Hepatocyte (in vitro differentiated cells): Measurements from ENCODE around the gene PXDC1. TPM values are rescaled to one million over a fixed set of nuclear protein-coding genes. Genes with fewer than 3 reads are reported as not detected.

Experiments used
- DNase-seq: peaks from one replicate; pipeline ENCODE4 v3.0.0-alpha.2; 2016; ENCODE audit warnings: low spot score
- H2AFZ ChIP-seq: fragments of 200-600 bp; sonication (generic); 2 replicates; pipeline ENCODE4 v1.6.0; 2016; ENCODE audit warnings: antibody characterized with exemption, mild to moderate bottlenecking
- H3K27ac ChIP-seq: fragments of 200-600 bp; sonication (generic); 2 replicates; pipeline ENCODE4 v1.5.1; 2016; ENCODE audit warnings: mild to moderate bottlenecking
- H3K27me3 ChIP-seq: fragments of 200-600 bp; sonication (generic); 2 replicates; pipeline ENCODE4 v1.6.1; 2016
- H3K36me3 ChIP-seq: fragments of 200-600 bp; sonication (generic); replicated peaks from 2 replicates; pipeline ENCODE4 v1.5.1; 2016; ENCODE audit warnings: low read depth; ENCODE audit not compliant: insufficient read depth
- H3K4me1 ChIP-seq: fragments of 200-600 bp; sonication (generic); 2 replicates; pipeline ENCODE4 v1.5.1; 2016; ENCODE audit warnings: mild to moderate bottlenecking, moderate library complexity; ENCODE audit not compliant: insufficient read depth
- H3K4me2 ChIP-seq: fragments of 200-600 bp; sonication (generic); 2 replicates; pipeline ENCODE4 v1.6.0; 2016
- H3K4me3 ChIP-seq: fragments of 200-600 bp; sonication (generic); 2 replicates; pipeline ENCODE4 v1.5.1; 2016; ENCODE audit warnings: mild to moderate bottlenecking
- H3K79me2 ChIP-seq: fragments of 200-600 bp; sonication (generic); 2 replicates; pipeline ENCODE4 v1.6.0; 2017; ENCODE audit warnings: mild to moderate bottlenecking
- H3K9me2 ChIP-seq: fragments of 200-600 bp; sonication (generic); replicated peaks from 2 replicates; pipeline ENCODE4 v1.6.0; 2017; ENCODE audit warnings: mild to moderate bottlenecking; ENCODE audit not compliant: insufficient read depth
- H3K9me3 ChIP-seq: fragments of 200-600 bp; sonication (generic); 2 replicates; pipeline ENCODE4 v1.5.1; 2016; ENCODE audit warnings: low read depth, mild to moderate bottlenecking
- H4K20me1 ChIP-seq: fragments of 200-600 bp; sonication (generic); 2 replicates; pipeline ENCODE4 v1.6.0; 2016; ENCODE audit warnings: mild to moderate bottlenecking; ENCODE audit not compliant: insufficient read depth, poor library complexity, severe bottlenecking
- EZH2 ChIP-seq: fragments of 200-600 bp; sonication (generic); IDR thresholded peaks from 2 replicates; pipeline ENCODE4 v1.6.1; 2016; ENCODE audit warnings: antibody characterized with exemption, mild to moderate bottlenecking, borderline replicate concordance
- EZH2phosphoT487 ChIP-seq: fragments of 200-600 bp; sonication (generic); IDR thresholded peaks from one replicate; pipeline ENCODE4 v1.6.1; 2018; ENCODE audit warnings: antibody characterized with exemption, mild to moderate bottlenecking, low read depth, moderate library complexity; ENCODE audit not compliant: unreplicated experiment, severe bottlenecking
- WGBS: methylation state at CpG from one replicate; pipeline ENCODE4 v1.1.6; 2016; ENCODE audit warnings: low lambda C conversion rate; ENCODE audit errors: missing lambda C conversion rate; 5-methylcytosine and 5-hydroxymethylcytosine counted together
- polyA plus RNA-seq: library from polyadenylated mRNA; unstranded; fragments of >200 nt; fragmentation: Nextera tagmentation; extraction: Ambion mirVana; gene quantifications from 2 replicates; pipeline ENCODE4 v1.2.1, GENCODE V29; 2016
- total RNA-seq: library from RNA; depleted of rRNA; stranded (reverse); fragments of >200 nt; gene quantifications from 2 replicates; pipeline ENCODE4 v1.2.3, GENCODE V29; 2014
- TF ChIP-seq, protein P1 (sequence below): fragments of 200-600 bp; sonication (generic); IDR thresholded peaks from 2 replicates; pipeline ENCODE4 v1.5.1; 2016; ENCODE audit warnings: antibody characterized with exemption, mild to moderate bottlenecking; ENCODE audit not compliant: poor library complexity

Gene PXDC1
- total and polyA plus RNA-seq, 2 experiments from 2014 or later = 83.8 to 90.8 TPM

- no peak overlapping the region for H3K27ac ChIP-seq
- no peaks in the 10 kb centered on the region for H4K20me1 ChIP-seq
- H3K4me1 ChIP-seq = no peaks in the 10 kb centered on the region
- no peaks in the 10 kb centered on the region for H3K27me3 ChIP-seq
- no peak for DNase-seq
- TF ChIP-seq EZH2 (no peak), EZH2phosphoT487 (no peak)
- TF ChIP-seq, protein P1, sequence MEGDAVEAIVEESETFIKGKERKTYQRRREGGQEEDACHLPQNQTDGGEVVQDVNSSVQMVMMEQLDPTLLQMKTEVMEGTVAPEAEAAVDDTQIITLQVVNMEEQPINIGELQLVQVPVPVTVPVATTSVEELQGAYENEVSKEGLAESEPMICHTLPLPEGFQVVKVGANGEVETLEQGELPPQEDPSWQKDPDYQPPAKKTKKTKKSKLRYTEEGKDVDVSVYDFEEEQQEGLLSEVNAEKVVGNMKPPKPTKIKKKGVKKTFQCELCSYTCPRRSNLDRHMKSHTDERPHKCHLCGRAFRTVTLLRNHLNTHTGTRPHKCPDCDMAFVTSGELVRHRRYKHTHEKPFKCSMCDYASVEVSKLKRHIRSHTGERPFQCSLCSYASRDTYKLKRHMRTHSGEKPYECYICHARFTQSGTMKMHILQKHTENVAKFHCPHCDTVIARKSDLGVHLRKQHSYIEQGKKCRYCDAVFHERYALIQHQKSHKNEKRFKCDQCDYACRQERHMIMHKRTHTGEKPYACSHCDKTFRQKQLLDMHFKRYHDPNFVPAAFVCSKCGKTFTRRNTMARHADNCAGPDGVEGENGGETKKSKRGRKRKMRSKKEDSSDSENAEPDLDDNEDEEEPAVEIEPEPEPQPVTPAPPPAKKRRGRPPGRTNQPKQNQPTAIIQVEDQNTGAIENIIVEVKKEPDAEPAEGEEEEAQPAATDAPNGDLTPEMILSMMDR = no peak
- no peak overlapping the region for H3K4me2 ChIP-seq
- H3K79me2 ChIP-seq = no peaks in the 10 kb centered on the region
- 74% methylated on average over 2 of the region's 2 CpGs for WGBS
- no peaks in the 10 kb centered on the region for H3K36me3 ChIP-seq
- no peak overlapping the region for H2AFZ ChIP-seq
- H3K9me3 ChIP-seq = no peaks in the 10 kb centered on the region
- H3K9me2 ChIP-seq = no peaks in the 10 kb centered on the region
- H3K4me3 ChIP-seq = no peak overlapping the region
Observed at GRCh38 chr6:3695065-3695817, 56.3 kb downstream of the PXDC1 start.

DNA sequence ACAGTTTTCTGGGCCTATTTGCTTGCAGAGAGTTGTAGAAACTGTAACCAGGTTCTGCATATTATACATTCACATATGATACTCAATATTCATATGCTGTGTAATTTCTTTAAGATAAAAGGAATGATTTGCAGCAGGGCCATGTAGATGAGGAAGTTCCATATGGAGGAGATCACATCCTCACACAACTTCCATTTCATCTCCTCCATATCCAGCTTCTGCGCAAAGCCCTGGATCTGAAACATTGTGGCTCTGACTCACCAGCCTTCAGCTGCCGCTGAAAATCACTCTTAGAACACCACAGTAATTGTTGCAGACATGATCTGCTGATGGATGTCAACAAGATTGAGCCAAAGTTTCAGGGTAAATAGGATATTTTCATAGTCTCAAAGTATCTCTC is 57.7 kb downstream of the PXDC1 start:
- no peak for DNase-seq
- H3K27ac ChIP-seq = no peak overlapping the region
- H3K36me3 ChIP-seq = no peaks in the 10 kb centered on the region
- 58% methylated on average over 2 of the region's 2 CpGs for WGBS
- H3K79me2 ChIP-seq = no peaks in the 10 kb centered on the region
- H2AFZ ChIP-seq = no peak overlapping the region
- H3K4me2 ChIP-seq = no peak overlapping the region
- TF ChIP-seq EZH2 = no peak
- TF ChIP-seq, protein P1 = no peak
- TF ChIP-seq EZH2phosphoT487 = no peak
- no peaks in the 10 kb centered on the region for H4K20me1 ChIP-seq
- no peak overlapping the region for H3K4me3 ChIP-seq
- no peaks in the 10 kb centered on the region for H3K9me3 ChIP-seq
- no peaks in the 10 kb centered on the region for H3K4me1 ChIP-seq
- H3K9me2 ChIP-seq = no peaks in the 10 kb centered on the region
- no peaks in the 10 kb centered on the region for H3K27me3 ChIP-seq

GRCh38 chr6:3690506-3690905 is 61.0 kb downstream of the PXDC1 start:
- no peaks in the 10 kb centered on the region for H3K36me3 ChIP-seq
- no peaks in the 10 kb centered on the region for H3K79me2 ChIP-seq
- no peaks in the 10 kb centered on the region for H4K20me1 ChIP-seq
- no peak overlapping the region for H3K4me3 ChIP-seq
- no peak overlapping the region for H3K27ac ChIP-seq
- no peaks in the 10 kb centered on the region for H3K4me1 ChIP-seq
- WGBS = 98% methylated on average over 2 of the region's 2 CpGs
- H3K9me2 ChIP-seq = no peaks in the 10 kb centered on the region
- no peak overlapping the region for H3K4me2 ChIP-seq
- H3K9me3 ChIP-seq = no peaks in the 10 kb centered on the region
- no peak for TF ChIP-seq EZH2phosphoT487
- no peak for TF ChIP-seq EZH2
- TF ChIP-seq, protein P1 = no peak
- H3K27me3 ChIP-seq = no peaks in the 10 kb centered on the region
- no peak for DNase-seq
- no peak overlapping the region for H2AFZ ChIP-seq
